PC-9 (cell line): Measurements from ENCODE around the gene PRAMEF18.
"Not testable (repeated sequence)": the region's sequence is repeated elsewhere in the genome, so short reads cannot be mapped to it uniquely, and the experiment has no call there.

Experiments used
- EZH2 ChIP-seq: fragments of 200-600 bp; sonication (generic); IDR thresholded peaks from 2 replicates; pipeline ENCODE4 v1.8.0; 2017; ENCODE audit warnings: antibody characterized with exemption, low read depth
- TF ChIP-seq, protein P1 (sequence below): fragments of 200-600 bp; sonication (generic); conservative IDR thresholded peaks from 2 replicates; pipeline ENCODE4 v1.6.1; 2017; ENCODE audit warnings: mixed run types, antibody characterized with exemption, mild to moderate bottlenecking, moderate library complexity

DNA sequence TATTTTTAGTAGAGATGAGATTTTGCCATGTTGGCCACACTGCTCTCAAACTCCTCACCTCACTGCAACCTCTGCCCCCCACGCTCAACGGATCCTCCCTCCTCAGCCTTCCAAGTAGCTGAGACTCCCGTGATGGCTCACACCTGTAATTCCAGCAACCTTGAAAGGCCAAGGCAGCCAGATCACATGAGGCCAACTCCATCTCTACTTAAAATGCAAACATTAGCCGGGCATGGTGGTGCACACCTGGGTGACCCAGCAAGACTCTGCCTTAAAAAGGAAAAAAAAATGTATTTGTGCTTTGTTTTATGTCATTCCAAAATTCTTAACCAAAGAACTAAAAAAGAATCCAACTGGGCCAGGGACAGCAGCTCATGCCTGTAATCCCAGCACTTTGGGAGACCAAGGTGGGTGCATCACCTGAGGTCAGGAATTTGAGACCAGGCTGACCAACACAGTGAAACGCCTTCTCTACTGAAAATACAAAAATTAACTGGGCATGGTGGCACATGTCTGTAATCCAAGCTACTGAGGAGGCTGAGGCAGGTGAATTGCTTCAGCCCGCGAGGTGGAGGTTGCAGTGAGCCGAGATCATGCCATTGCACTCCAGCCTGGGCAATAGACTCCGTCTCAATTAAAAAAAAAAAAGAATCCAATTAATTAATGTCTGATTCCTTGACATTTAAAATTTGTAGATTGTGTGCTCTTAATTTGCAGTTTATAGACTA, 17.7 kb upstream of the PRAMEF18 start:
- TF ChIP-seq EZH2 = not testable (repeated sequence)
- TF ChIP-seq, protein P1, sequence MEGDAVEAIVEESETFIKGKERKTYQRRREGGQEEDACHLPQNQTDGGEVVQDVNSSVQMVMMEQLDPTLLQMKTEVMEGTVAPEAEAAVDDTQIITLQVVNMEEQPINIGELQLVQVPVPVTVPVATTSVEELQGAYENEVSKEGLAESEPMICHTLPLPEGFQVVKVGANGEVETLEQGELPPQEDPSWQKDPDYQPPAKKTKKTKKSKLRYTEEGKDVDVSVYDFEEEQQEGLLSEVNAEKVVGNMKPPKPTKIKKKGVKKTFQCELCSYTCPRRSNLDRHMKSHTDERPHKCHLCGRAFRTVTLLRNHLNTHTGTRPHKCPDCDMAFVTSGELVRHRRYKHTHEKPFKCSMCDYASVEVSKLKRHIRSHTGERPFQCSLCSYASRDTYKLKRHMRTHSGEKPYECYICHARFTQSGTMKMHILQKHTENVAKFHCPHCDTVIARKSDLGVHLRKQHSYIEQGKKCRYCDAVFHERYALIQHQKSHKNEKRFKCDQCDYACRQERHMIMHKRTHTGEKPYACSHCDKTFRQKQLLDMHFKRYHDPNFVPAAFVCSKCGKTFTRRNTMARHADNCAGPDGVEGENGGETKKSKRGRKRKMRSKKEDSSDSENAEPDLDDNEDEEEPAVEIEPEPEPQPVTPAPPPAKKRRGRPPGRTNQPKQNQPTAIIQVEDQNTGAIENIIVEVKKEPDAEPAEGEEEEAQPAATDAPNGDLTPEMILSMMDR = not testable (repeated sequence)
